OCI-LY3 (cell line): ENCODE measurements around the gene PRUNE2.

ENCODE experiments used
- H2AFZ ChIP-seq: fragments of 200-600, 300-600 bp; shearing (Covaris generic); 2 replicates; pipeline ENCODE4 v1.6.0; 2014; ENCODE audit warnings: antibody characterized with exemption, low read depth, low read length
- H3K27ac ChIP-seq: fragments of 200-600, 300-600 bp; sonication (generic); 2 replicates; pipeline ENCODE4 v1.5.1; 2014; ENCODE audit warnings: mild to moderate bottlenecking, low read length, moderate library complexity, mixed read lengths
- H3K27me3 ChIP-seq: fragments of 200-600, 300-600 bp; sonication (generic); 2 replicates; pipeline ENCODE4 v1.6.1; 2014; ENCODE audit warnings: low read depth, low read length, mixed read lengths
- H3K36me3 ChIP-seq: fragments of 200-600, 300-600 bp; sonication (generic); replicated peaks from 2 replicates; pipeline ENCODE3; 2014; ENCODE audit warnings: low read depth, low read length, mixed read lengths
- H3K4me1 ChIP-seq: fragments of 300-600, 200-600 bp; sonication (generic); 2 replicates; pipeline ENCODE4 v1.6.1; 2014; ENCODE audit warnings: low read length, mixed read lengths
- H3K4me2 ChIP-seq: fragments of 200-600, 300-600 bp; sonication (generic); 2 replicates; pipeline ENCODE4 v1.6.1; 2014; ENCODE audit warnings: low read length, mixed read lengths
- H3K4me3 ChIP-seq: fragments of 300-600, 200-600 bp; sonication (generic); 2 replicates; pipeline ENCODE4 v1.5.1; 2014; ENCODE audit warnings: antibody characterized with exemption, mild to moderate bottlenecking, low read length, moderate library complexity
- H3K79me2 ChIP-seq: fragments of 300-600, 200-600 bp; shearing (Covaris generic); 2 replicates; pipeline ENCODE4 v1.6.1; 2014; ENCODE audit warnings: mild to moderate bottlenecking, low read length, mixed read lengths
- H3K9ac ChIP-seq: fragments of 300-600, 200-600 bp; shearing (Covaris generic); 2 replicates; pipeline ENCODE4 v1.6.0; 2014; ENCODE audit warnings: mild to moderate bottlenecking, low read length, moderate library complexity
- H3K9me3 ChIP-seq: fragments of 200-600, 300-600 bp; shearing (Covaris generic); 2 replicates; pipeline ENCODE4 v1.6.1; 2014; ENCODE audit warnings: low read length, mixed read lengths; ENCODE audit not compliant: insufficient read depth
- H4K20me1 ChIP-seq: fragments of 200-600, 300-600 bp; sonication (generic); 2 replicates; pipeline ENCODE4 v1.6.1; 2016; ENCODE audit warnings: low read length, mixed read lengths; ENCODE audit not compliant: insufficient read depth
- CTCF ChIP-seq: fragments of 200-600, 300-600 bp; sonication (generic); IDR thresholded peaks from 2 replicates; pipeline ENCODE4 v1.5.1; 2014; ENCODE audit warnings: antibody characterized with exemption, low read length, low read depth
- EZH2phosphoT487 ChIP-seq: fragments of 200-600 bp; shearing (Covaris generic); IDR thresholded peaks from 2 replicates; pipeline ENCODE4 v1.6.1; 2018; ENCODE audit warnings: antibody characterized with exemption, mixed run types, low read depth

Gene PRUNE2

GRCh38 chr9:76926846-76927245 lies 20.9 kb upstream of the PRUNE2 start:
- Histone ChIP-seq H3K4me1 (peaks cover 30% of the 10 kb centered on the region), H4K20me1 (no peaks in the 10 kb centered on the region), H3K9me3 (peaks cover 13% of the 10 kb centered on the region; the same call in 1 of the 2 replicates), H3K9ac (peak overlapping the region; percentile 31; the same call in 1 of the 2 replicates), H3K79me2 (no peaks in the 10 kb centered on the region), H3K4me2 (peak overlapping the region; percentile 45), H3K27ac (peak overlapping the region; percentile 62), H3K27me3 (no peaks in the 10 kb centered on the region), H2AFZ (peak overlapping the region; percentile 57; the same call in 1 of the 2 replicates), H3K4me3 (no peak overlapping the region), H3K36me3 (no peaks in the 10 kb centered on the region)
- TF ChIP-seq CTCF (no peak), EZH2phosphoT487 (no peak)

DNA sequence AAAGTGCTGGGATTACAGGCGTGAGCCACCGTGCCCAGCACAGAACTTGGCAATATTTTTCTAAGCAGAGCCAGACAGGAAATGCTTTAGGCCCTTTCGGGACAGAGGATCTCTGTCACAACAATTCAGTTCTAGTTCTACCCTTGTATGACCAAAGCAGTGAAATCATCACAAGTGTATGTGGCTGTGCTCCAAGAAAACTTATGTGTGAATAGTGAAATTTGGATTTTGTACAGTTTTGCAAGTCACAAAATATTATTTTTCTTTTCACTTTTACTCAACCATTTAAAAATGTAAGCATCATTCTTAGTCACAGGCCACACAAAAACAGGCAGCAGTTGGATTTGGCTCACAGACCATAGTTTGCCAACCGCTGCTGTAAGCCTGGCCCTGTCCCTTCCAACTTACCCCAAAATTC lies 20.4 kb upstream of the PRUNE2 start:
- H3K4me3 ChIP-seq, result no peak overlapping the region
- H3K9me3 ChIP-seq, result peaks cover 13% of the 10 kb centered on the region; the same call in 1 of the 2 replicates
- peak overlapping the region; percentile 45 for H3K4me2 ChIP-seq
- no peaks in the 10 kb centered on the region for H3K36me3 ChIP-seq
- H3K4me1 ChIP-seq, result peaks cover 30% of the 10 kb centered on the region
- no peaks in the 10 kb centered on the region for H3K27me3 ChIP-seq
- no peaks in the 10 kb centered on the region for H3K79me2 ChIP-seq
- H3K27ac ChIP-seq, result peak overlapping the region; percentile 62
- peak overlapping the region; percentile 57; the same call in 1 of the 2 replicates for H2AFZ ChIP-seq
- H3K9ac ChIP-seq, result peak overlapping the region; percentile 31; the same call in 1 of the 2 replicates
- no peaks in the 10 kb centered on the region for H4K20me1 ChIP-seq
- TF ChIP-seq EZH2phosphoT487, result no peak
- no peak for TF ChIP-seq CTCF

DNA sequence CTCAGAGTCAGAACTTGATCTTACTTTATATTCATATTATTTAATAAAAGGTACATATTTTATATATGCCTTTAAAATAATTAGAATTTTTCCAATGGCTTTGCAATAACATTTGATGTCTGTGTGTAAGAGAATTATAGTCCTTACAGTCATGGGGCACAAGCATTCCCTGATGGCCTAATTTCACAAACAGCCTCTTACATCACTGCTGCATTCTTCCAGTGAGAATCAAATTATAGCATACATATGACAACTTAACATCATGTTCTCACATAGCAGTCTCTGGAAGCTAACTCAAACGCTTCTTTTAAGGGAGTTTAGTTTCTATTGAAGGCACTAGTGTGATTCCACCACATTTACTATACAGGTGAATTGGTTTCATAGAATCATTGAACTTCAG lies 15.3 kb upstream of the PRUNE2 start:
- H4K20me1 ChIP-seq, result no peaks in the 10 kb centered on the region
- no peaks in the 10 kb centered on the region for H3K36me3 ChIP-seq
- no peak overlapping the region for H3K4me2 ChIP-seq
- no peak overlapping the region for H3K27ac ChIP-seq
- no peaks in the 10 kb centered on the region for H3K27me3 ChIP-seq
- H3K79me2 ChIP-seq, result no peaks in the 10 kb centered on the region
- TF ChIP-seq EZH2phosphoT487 (no peak), CTCF (no peak)
- H3K9me3 ChIP-seq, result peaks cover 13% of the 10 kb centered on the region; the same call in 1 of the 2 replicates
- H3K4me3 ChIP-seq, result no peak overlapping the region
- H3K4me1 ChIP-seq, result peaks cover 9% of the 10 kb centered on the region
- H2AFZ ChIP-seq, result no peak overlapping the region
- no peak overlapping the region for H3K9ac ChIP-seq

- H3K79me2 ChIP-seq, result no peaks in the 10 kb centered on the region
- TF ChIP-seq CTCF (no peak), EZH2phosphoT487 (no peak)
- no peaks in the 10 kb centered on the region for H3K36me3 ChIP-seq
- no peaks in the 10 kb centered on the region for H3K9me3 ChIP-seq
- H2AFZ ChIP-seq, result no peak overlapping the region
- H3K27me3 ChIP-seq, result no peaks in the 10 kb centered on the region
- no peak overlapping the region for H3K4me3 ChIP-seq
- H4K20me1 ChIP-seq, result no peaks in the 10 kb centered on the region
- H3K4me1 ChIP-seq, result peaks cover 20% of the 10 kb centered on the region
- no peak overlapping the region for H3K27ac ChIP-seq
- H3K9ac ChIP-seq, result no peak overlapping the region
- H3K4me2 ChIP-seq, result no peak overlapping the region
Measured at GRCh38 chr9:76917299-76917698, 11.4 kb upstream of the PRUNE2 start.
